ENCODE results near the gene UXS1.

GRCh38 chr2:106127776-106128268 lies 66.3 kb downstream of the UXS1 start:
- TF ChIP-seq POLR2A (IDR thresholded peaks at IDR 0.05; ENCODE audit: low read length) (no peak), GATA1 (IDR thresholded peaks at IDR 0.05; ENCODE audit: low read depth, low read length) (no peak)
